CD8-positive, alpha-beta memory T cell (primary cell): ENCODE data around the gene GNB1L. TPM values are rescaled to one million over a fixed set of nuclear protein-coding genes. Genes with fewer than 3 reads are reported as not detected.

Experiments
- CTCF ChIA-PET: fragments of 350-600 bp; sonication (Branson Sonifier 250); formaldehyde crosslinking; loops from one replicate; lab custom pipeline; 2021; ENCODE audit warnings: antibody characterized with exemption; lab: Charles Lee
- POLR2A ChIA-PET: fragments of 350-600 bp; sonication (Branson Sonifier 250); formaldehyde crosslinking; loops from one replicate; lab custom pipeline; 2021; ENCODE audit warnings: antibody characterized with exemption; lab: Charles Lee
- DNase-seq, 5 donors: peaks; one replicate each; pipeline versions ENCODE4 v3.0.0 to v3.0.0-alpha.2; 2020 to 2022; ENCODE audit warnings: mixed read lengths in 1 of 5
- H3K27ac ChIP-seq: one replicate; pipeline ENCODE4 v1.7.0; 2013; ENCODE audit warnings: low read depth, mild to moderate bottlenecking, low read length, moderate library complexity
- H3K27me3 ChIP-seq: 2 replicates; pipeline ENCODE4 v1.7.0; 2013; ENCODE audit warnings: low read length, mild to moderate bottlenecking; ENCODE audit not compliant: insufficient read depth, poor library complexity, severe bottlenecking
- H3K36me3 ChIP-seq: 2 replicates; pipeline ENCODE4 v1.7.0; 2013; ENCODE audit warnings: mild to moderate bottlenecking, low read length, moderate library complexity; ENCODE audit not compliant: insufficient read depth
- H3K4me1 ChIP-seq: 2 replicates; pipeline ENCODE4 v1.7.0; 2013; ENCODE audit warnings: mild to moderate bottlenecking, low read length, moderate library complexity; ENCODE audit not compliant: insufficient read depth
- H3K4me3 ChIP-seq: 2 replicates; pipeline ENCODE4 v1.7.0; 2013; ENCODE audit warnings: mild to moderate bottlenecking, low read length
- H3K9me3 ChIP-seq: 2 replicates; pipeline ENCODE4 v1.7.0; 2013; ENCODE audit warnings: mild to moderate bottlenecking, low read length
- H3K27ac Mint-ChIP-seq, 8 donors: one replicate each; pipeline ENCODE4 v1.8.0; 2020 to 2021; ENCODE audit warnings: mixed read lengths in 8 of 8, mild to moderate bottlenecking in 6 of 8, inconsistent platforms in 3 of 8, moderate library complexity in 3 of 8
- H3K27me3 Mint-ChIP-seq, 2 donors: one replicate each; pipeline ENCODE4 v1.8.0; 2020 to 2021; ENCODE audit warnings: mixed read lengths in 2 of 2, mild to moderate bottlenecking in 1 of 2, moderate library complexity in 1 of 2
- H3K36me3 Mint-ChIP-seq, 3 donors: one replicate each; pipeline ENCODE4 v1.8.0; 2020 to 2021; ENCODE audit warnings: mixed read lengths in 3 of 3, inconsistent platforms in 1 of 3, mild to moderate bottlenecking in 1 of 3
- H3K4me1 Mint-ChIP-seq, 3 donors: one replicate each; pipeline ENCODE4 v1.8.0; 2020 to 2021; ENCODE audit warnings: mixed read lengths in 3 of 3, inconsistent platforms in 1 of 3, mild to moderate bottlenecking in 1 of 3
- H3K4me3 Mint-ChIP-seq, 7 donors: one replicate each; pipeline ENCODE4 v1.8.0; 2020 to 2021; ENCODE audit warnings: mixed read lengths in 7 of 7, mild to moderate bottlenecking in 6 of 7, moderate library complexity in 4 of 7, inconsistent platforms in 2 of 7
- H3K9me3 Mint-ChIP-seq, 5 donors: one replicate each; pipeline ENCODE4 v1.8.0; 2020 to 2022; ENCODE audit warnings: mixed read lengths in 5 of 5, mild to moderate bottlenecking in 3 of 5, moderate library complexity in 2 of 5, inconsistent platforms in 1 of 5
- polyA plus RNA-seq: library from polyadenylated mRNA; unstranded; fragments of 300-500 nt; fragmentation: Illumina TruSeq; gene quantifications from one replicate; pipeline ENCODE4 v1.2.3, GENCODE V29; 2021
- total RNA-seq, 2 experiments: library from RNA; stranded (reverse); gene quantifications; one replicate each; pipeline ENCODE4 v1.2.3, GENCODE V29; 2021

Gene GNB1L
- total and polyA plus RNA-seq, 3 experiments from 2014 or later: 14.2 to 17.9 (median 16.6) TPM

DNA sequence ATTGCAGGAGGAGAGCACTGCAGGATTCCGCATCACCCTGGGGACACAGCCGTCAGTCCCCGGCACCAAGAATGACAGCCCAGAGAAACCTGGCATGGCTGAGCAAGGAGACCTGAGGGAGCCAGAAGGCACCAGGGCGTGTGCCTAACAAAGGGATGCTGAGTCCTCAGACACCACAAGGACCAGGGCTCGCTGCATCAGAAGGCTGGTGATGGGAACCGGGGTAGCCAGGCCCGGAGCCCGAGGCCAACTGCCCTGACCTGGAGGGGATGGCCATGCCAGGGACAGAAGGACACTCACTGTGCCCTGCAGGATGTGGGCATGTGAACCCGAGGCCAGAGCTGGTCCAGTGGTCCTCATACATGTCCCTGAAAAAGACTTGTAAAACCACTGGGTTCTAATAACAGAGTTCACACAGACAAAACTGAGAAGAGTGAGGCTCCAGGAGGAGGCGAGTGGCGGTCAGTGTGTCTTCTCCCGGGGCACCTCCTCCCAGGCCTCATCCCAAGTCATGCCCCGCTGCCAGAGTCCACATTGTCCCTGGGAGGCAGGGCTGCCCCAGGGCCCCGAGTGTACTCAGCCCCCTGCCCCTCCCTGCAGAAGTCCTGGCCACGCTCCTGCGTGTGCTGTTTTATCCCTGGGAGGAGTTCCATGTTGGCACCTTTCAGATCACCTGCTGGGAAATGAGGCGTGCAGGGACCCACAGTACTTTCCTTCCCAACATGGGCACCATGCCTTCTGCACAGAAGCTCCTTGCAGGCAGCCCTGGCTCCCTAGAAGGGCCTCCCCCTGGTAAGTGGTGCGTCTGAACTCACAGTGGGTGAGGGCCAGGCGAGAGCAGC, 51.6 kb downstream of the GNB1L start:
- no peak overlapping the region for H3K4me3 Mint-ChIP-seq
- ChIA-PET POLR2A (no interaction called here), CTCF (no interaction called here)
- H3K9me3 Mint-ChIP-seq: no peaks in the 10 kb centered on the region
- no peaks in the 10 kb centered on the region for H3K27me3 ChIP-seq
- H3K27me3 Mint-ChIP-seq: no peaks in the 10 kb centered on the region
- peaks cover 0 to 47% (median 6%) of the 10 kb centered on the region in 3 donors for H3K36me3 Mint-ChIP-seq
- H3K4me3 ChIP-seq: no peak overlapping the region
- no peaks in the 10 kb centered on the region for H3K4me1 Mint-ChIP-seq
- DNase-seq: no peak
- no peak overlapping the region for H3K27ac Mint-ChIP-seq
- no peaks in the 10 kb centered on the region for H3K36me3 ChIP-seq
- no peak overlapping the region for H3K27ac ChIP-seq
- no peaks in the 10 kb centered on the region for H3K9me3 ChIP-seq
- H3K4me1 ChIP-seq: no peaks in the 10 kb centered on the region

DNA sequence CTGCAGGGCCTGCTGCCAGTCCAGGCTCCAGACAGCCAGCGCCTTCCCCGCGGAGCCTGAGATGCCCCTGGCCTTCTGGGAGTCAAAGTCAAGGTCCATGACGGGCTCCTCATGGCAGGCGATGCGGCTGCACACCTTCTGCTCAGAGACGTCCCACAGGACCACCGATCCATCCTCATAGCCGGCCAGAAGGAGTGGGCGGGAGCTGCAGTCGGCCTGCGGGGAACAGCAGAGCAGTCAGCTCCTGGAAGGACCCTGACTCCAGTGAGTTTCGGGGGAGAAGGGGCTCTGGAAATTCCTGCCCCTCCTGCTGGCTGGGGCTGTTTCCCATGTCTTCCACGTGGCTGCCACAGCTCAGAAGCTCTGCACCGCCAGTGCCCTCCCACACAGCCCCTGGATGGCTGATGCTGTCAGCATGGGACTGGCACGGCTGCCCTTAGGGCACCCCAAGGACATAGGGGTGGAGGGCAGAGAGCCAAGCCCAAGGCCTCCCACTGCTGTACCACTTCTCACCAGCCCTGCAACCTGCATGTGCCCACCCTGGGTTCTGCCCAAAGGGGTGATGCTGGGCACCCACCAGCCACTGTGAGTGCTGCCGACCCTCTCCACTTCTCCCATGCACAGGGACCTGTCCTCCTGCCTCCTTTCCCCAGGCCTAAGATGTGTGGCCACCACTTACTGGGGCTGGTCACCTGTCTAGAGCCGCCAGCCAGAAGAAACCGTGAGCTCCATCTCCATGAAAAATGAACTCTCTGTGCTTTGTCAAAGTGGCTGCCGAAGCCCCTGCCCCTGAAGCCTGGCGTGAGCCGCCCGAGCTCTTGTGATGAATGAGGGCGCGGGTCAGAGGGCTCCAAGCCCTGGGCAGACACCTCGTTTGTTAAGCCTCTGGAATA, 52.4 kb downstream of the GNB1L start:
- Mint-ChIP-seq H3K36me3 (peaks cover 0 to 45% (median 4%) of the 10 kb centered on the region in 3 donors), H3K27ac (no peak overlapping the region), H3K4me1 (no peaks in the 10 kb centered on the region), H3K27me3 (no peaks in the 10 kb centered on the region), H3K4me3 (no peak overlapping the region), H3K9me3 (no peaks in the 10 kb centered on the region)
- Histone ChIP-seq H3K4me1 (no peaks in the 10 kb centered on the region), H3K36me3 (no peaks in the 10 kb centered on the region), H3K27me3 (no peaks in the 10 kb centered on the region), H3K4me3 (no peak overlapping the region), H3K9me3 (no peaks in the 10 kb centered on the region), H3K27ac (no peak overlapping the region)
- CTCF ChIA-PET: no interaction called here
- no peak for DNase-seq
- POLR2A ChIA-PET: no interaction called here

- H3K27me3 Mint-ChIP-seq: no peaks in the 10 kb centered on the region
Measured at GRCh38 chr22:19801340-19802000, 53.2 kb downstream of the GNB1L start.

GRCh38 chr22:19800761-19801244, 53.9 kb downstream of the GNB1L start:
- Mint-ChIP-seq H3K36me3 (peaks cover 0 to 43% (median 7%) of the 10 kb centered on the region in 3 donors), H3K9me3 (no peaks in the 10 kb centered on the region), H3K27ac (no peak overlapping the region), H3K27me3 (no peaks in the 10 kb centered on the region), H3K4me1 (no peaks in the 10 kb centered on the region), H3K4me3 (no peak overlapping the region)
- Histone ChIP-seq H3K36me3 (no peaks in the 10 kb centered on the region), H3K4me3 (no peak overlapping the region), H3K9me3 (no peaks in the 10 kb centered on the region), H3K27ac (no peak overlapping the region), H3K27me3 (no peaks in the 10 kb centered on the region), H3K4me1 (no peaks in the 10 kb centered on the region)
- no peak for DNase-seq
- ChIA-PET CTCF (no interaction called here), POLR2A (no interaction called here)

More at GRCh38 chr22:19801340-19802000, 53.2 kb downstream of the GNB1L start:
- Histone ChIP-seq H3K27me3 (no peaks in the 10 kb centered on the region), H3K4me3 (no peak overlapping the region), H3K4me1 (no peaks in the 10 kb centered on the region), H3K9me3 (no peaks in the 10 kb centered on the region), H3K36me3 (no peaks in the 10 kb centered on the region), H3K27ac (no peak overlapping the region)
- Mint-ChIP-seq H3K9me3 (no peaks in the 10 kb centered on the region), H3K27ac (no peak overlapping the region), H3K4me3 (no peak overlapping the region), H3K36me3 (peaks cover 0 to 44% (median 6%) of the 10 kb centered on the region in 3 donors), H3K4me1 (no peaks in the 10 kb centered on the region)
- ChIA-PET CTCF (no interaction called here), POLR2A (no interaction called here)
- DNase-seq: no peak

DNA sequence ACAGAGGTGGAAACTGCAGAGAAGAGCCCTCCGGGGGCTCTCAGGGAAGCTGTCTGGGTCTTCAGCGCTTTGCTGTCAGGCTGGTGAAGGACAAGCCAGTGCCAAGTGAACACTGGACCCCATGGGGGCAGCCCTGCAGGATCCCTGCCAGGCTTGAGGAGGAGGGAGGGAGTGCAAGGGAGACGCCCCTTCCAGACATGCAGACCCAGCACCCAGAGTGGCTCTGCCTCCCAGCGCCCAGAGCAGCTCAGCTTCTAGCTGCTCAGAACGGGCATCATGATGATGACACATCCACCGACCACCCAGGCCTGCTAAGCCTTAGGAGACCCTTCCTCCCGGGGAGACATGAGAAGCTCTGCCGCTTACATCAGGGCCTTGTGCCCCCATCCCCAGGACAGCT, 54.4 kb downstream of the GNB1L start:
- ChIA-PET POLR2A (no interaction called here), CTCF (no interaction called here)
- Histone ChIP-seq H3K36me3 (no peaks in the 10 kb centered on the region), H3K4me1 (no peaks in the 10 kb centered on the region), H3K9me3 (no peaks in the 10 kb centered on the region), H3K27me3 (no peaks in the 10 kb centered on the region), H3K4me3 (no peak overlapping the region), H3K27ac (no peak overlapping the region)
- Mint-ChIP-seq H3K36me3 (peaks cover 4 to 45% (median 10%) of the 10 kb centered on the region in 3 donors), H3K27ac (no peak overlapping the region), H3K4me1 (no peaks in the 10 kb centered on the region), H3K9me3 (no peaks in the 10 kb centered on the region), H3K27me3 (no peaks in the 10 kb centered on the region), H3K4me3 (no peak overlapping the region)
- DNase-seq: no peak

- peaks cover 10 to 48% (median 15%) of the 10 kb centered on the region in 3 donors for H3K36me3 Mint-ChIP-seq
- no peak overlapping the region for H3K27ac ChIP-seq
- POLR2A ChIA-PET: no interaction called here
- H3K4me1 ChIP-seq: no peaks in the 10 kb centered on the region
- no peaks in the 10 kb centered on the region for H3K9me3 Mint-ChIP-seq
- DNase-seq: no peak
- peak overlapping the region in 1 of 8 donors; percentile 47 for H3K27ac Mint-ChIP-seq
- CTCF ChIA-PET: no interaction called here
- H3K9me3 ChIP-seq: no peaks in the 10 kb centered on the region
- no peak overlapping the region for H3K4me3 Mint-ChIP-seq
- H3K27me3 Mint-ChIP-seq: no peaks in the 10 kb centered on the region
- no peak overlapping the region for H3K4me3 ChIP-seq
- H3K36me3 ChIP-seq: no peaks in the 10 kb centered on the region
- H3K4me1 Mint-ChIP-seq: no peaks in the 10 kb centered on the region
- no peaks in the 10 kb centered on the region for H3K27me3 ChIP-seq
Measured at GRCh38 chr22:19799322-19800190, 55.1 kb downstream of the GNB1L start.

- H3K9me3 ChIP-seq: no peaks in the 10 kb centered on the region
- Mint-ChIP-seq H3K9me3 (peaks cover 0 to 7% (median under 1%) of the 10 kb centered on the region in 5 donors), H3K4me1 (no peaks in the 10 kb centered on the region), H3K4me3 (no peak overlapping the region), H3K27me3 (no peaks in the 10 kb centered on the region), H3K27ac (peak overlapping the region in 1 of 8 donors; percentile 47), H3K36me3 (peaks cover 16 to 51% (median 21%) of the 10 kb centered on the region in 3 donors)
- no peak overlapping the region for H3K27ac ChIP-seq
- DNase-seq: no peak
- POLR2A ChIA-PET: no interaction called here
- H3K36me3 ChIP-seq: no peaks in the 10 kb centered on the region
- no peak overlapping the region for H3K4me3 ChIP-seq
- H3K27me3 ChIP-seq: no peaks in the 10 kb centered on the region
- H3K4me1 ChIP-seq: no peaks in the 10 kb centered on the region
- CTCF ChIA-PET: no interaction called here
Measured at GRCh38 chr22:19798891-19799293, 55.8 kb downstream of the GNB1L start.
